IMR-90 (cell line): ENCODE results near the gene SKAP1. TPM values are rescaled to one million over a fixed set of nuclear protein-coding genes. Genes with fewer than 3 reads are reported as not detected.

Experiments
- ATAC-seq: fragments of 200-7000 bp; cut with Tn5 transposase; 2 replicates; pipeline ENCODE4 v1.9.1; 2020; ENCODE audit warnings: low read depth, mild to moderate bottlenecking, moderate library complexity
- BruUV-seq: library from RNA; stranded (reverse); fragments of 400-500 nt; replicated peaks from 2 replicates; lab custom pipeline; 2021; lab: Mats Ljungman, UMichigan
- CTCF ChIA-PET: fragments of 300-600 bp; formaldehyde crosslinking; extraction: SDS; loops from one replicate; lab custom pipeline; 2021; ENCODE audit warnings: antibody characterized with exemption; lab: Yijun Ruan, JAX
- POLR2A ChIA-PET: fragments of 300-600 bp; sonication (Branson Sonifier 250); formaldehyde crosslinking; loops from one replicate; lab custom pipeline; 2022; ENCODE audit warnings: antibody characterized with exemption; ENCODE audit not compliant: unreplicated experiment; lab: Charles Lee
- DNase-seq: peaks from one replicate; pipeline ENCODE4 v3.0.0; 2013
- H2AFZ ChIP-seq: replicated peaks from 2 replicates; pipeline ENCODE3; 2013; ENCODE audit warnings: low read length, mild to moderate bottlenecking; ENCODE audit not compliant: poor library complexity
- H2AK5ac ChIP-seq: 2 replicates; pipeline ENCODE4 v1.6.1; 2013; ENCODE audit warnings: low read depth, low read length, inconsistent platforms
- H2AK9ac ChIP-seq: replicated peaks from 2 replicates; pipeline ENCODE3; 2013; ENCODE audit warnings: mild to moderate bottlenecking, low read depth, low read length, moderate library complexity; ENCODE audit not compliant: poor library complexity
- H2BK120ac ChIP-seq: 2 replicates; pipeline ENCODE4 v1.6.1; 2013; ENCODE audit warnings: low read depth, low read length, inconsistent platforms
- H2BK15ac ChIP-seq: 3 replicates; pipeline ENCODE4 v1.6.1; 2013; ENCODE audit warnings: low read depth, low read length, inconsistent platforms
- H2BK20ac ChIP-seq: 2 replicates; pipeline ENCODE4 v1.6.1; 2013; ENCODE audit warnings: low read depth, mild to moderate bottlenecking, inconsistent platforms, low read length, moderate library complexity
- H2BK5ac ChIP-seq: 2 replicates; pipeline ENCODE4 v1.6.1; 2013; ENCODE audit warnings: mild to moderate bottlenecking, low read depth, low read length, inconsistent platforms; ENCODE audit not compliant: poor library complexity, severe bottlenecking
- H3K14ac ChIP-seq: replicated peaks from 2 replicates; pipeline ENCODE4 v1.6.1; 2013; ENCODE audit warnings: low read depth, low read length, inconsistent platforms
- H3K18ac ChIP-seq: 2 replicates; pipeline ENCODE4 v1.6.1; 2013; ENCODE audit warnings: low read depth, low read length, control low read depth
- H3K23ac ChIP-seq: 2 replicates; pipeline ENCODE4 v1.6.1; 2013; ENCODE audit warnings: low read depth, low read length, inconsistent platforms
- H3K27ac ChIP-seq: 2 replicates; pipeline ENCODE4 v1.5.1; 2013; ENCODE audit warnings: mild to moderate bottlenecking, control low read depth, low read length; ENCODE audit not compliant: insufficient read depth
- H3K27me3 ChIP-seq: 2 replicates; pipeline ENCODE4 v1.6.1; 2013; ENCODE audit warnings: low read length; ENCODE audit not compliant: control insufficient read depth, insufficient read depth
- H3K36me3 ChIP-seq: 2 replicates; pipeline ENCODE4 v1.6.1; 2013; ENCODE audit warnings: low read length, mixed read lengths; ENCODE audit not compliant: control insufficient read depth, insufficient read depth
- H3K4ac ChIP-seq: 2 replicates; pipeline ENCODE4 v1.6.1; 2013; ENCODE audit warnings: low read depth, low read length, inconsistent platforms
- H3K4me1 ChIP-seq: 2 replicates; pipeline ENCODE4 v1.6.1; 2013; ENCODE audit warnings: low read length, mixed read lengths; ENCODE audit not compliant: control insufficient read depth, insufficient read depth
- H3K4me2 ChIP-seq: 2 replicates; pipeline ENCODE4 v1.6.1; 2013; ENCODE audit warnings: low read depth, mild to moderate bottlenecking, control low read depth, low read length, moderate library complexity
- H3K4me3 ChIP-seq: 2 replicates; pipeline ENCODE4 v1.5.1; 2013; ENCODE audit warnings: low read depth, mild to moderate bottlenecking, control low read depth, low read length, moderate library complexity; ENCODE audit not compliant: insufficient read depth
- H3K56ac ChIP-seq: 2 replicates; pipeline ENCODE4 v1.6.1; 2013; ENCODE audit warnings: low read length, inconsistent platforms; ENCODE audit not compliant: insufficient read depth; ENCODE audit errors: extremely low read depth
- H3K79me1 ChIP-seq, 2 experiments: 2 replicates each; pipeline ENCODE4 v1.6.1; 2013; ENCODE audit warnings: low read length in 2 of 2, inconsistent platforms in 1 of 2, low read depth in 1 of 2
- H3K9ac ChIP-seq: 2 replicates; pipeline ENCODE4 v1.6.1; 2013; ENCODE audit warnings: low read depth, low read length, control low read depth
- H3K9me1 ChIP-seq: 2 replicates; pipeline ENCODE4 v1.6.1; 2013; ENCODE audit warnings: low read length, inconsistent platforms; ENCODE audit not compliant: insufficient read depth
- H3K9me3 ChIP-seq: 2 replicates; pipeline ENCODE4 v1.6.1; 2013; ENCODE audit warnings: low read length; ENCODE audit not compliant: control insufficient read depth, insufficient read depth
- H4K20me1 ChIP-seq: 2 replicates; pipeline ENCODE4 v1.6.1; 2013; ENCODE audit warnings: low read length, inconsistent platforms; ENCODE audit not compliant: insufficient read depth
- H4K5ac ChIP-seq: 2 replicates; pipeline ENCODE4 v1.6.1; 2013; ENCODE audit warnings: mild to moderate bottlenecking, low read depth, low read length, control low read depth
- H4K8ac ChIP-seq, 2 experiments: 2 replicates each; pipeline ENCODE4 v1.6.1; 2013; ENCODE audit warnings: low read depth in 2 of 2, low read length in 2 of 2, control low read depth in 1 of 2, inconsistent platforms in 1 of 2
- H4K91ac ChIP-seq: 2 replicates; pipeline ENCODE4 v1.6.1; 2013; ENCODE audit warnings: low read depth, low read length, inconsistent platforms; ENCODE audit not compliant: insufficient read depth
- CEBPB ChIP-seq: IDR thresholded peaks from 2 replicates; pipeline ENCODE4 v1.6.1; 2012; ENCODE audit warnings: low read depth, low read length, improper control_type of control experiment
- USF2 ChIP-seq: fragments of 150-350 bp; IDR thresholded peaks from 2 replicates; pipeline ENCODE4 v1.6.1; 2017; ENCODE audit warnings: mild to moderate bottlenecking, antibody characterized with exemption, low read length, low read depth
- WGBS, 2 experiments: methylation state at CpG; one replicate each; pipeline versions ENCODE4 v1.1.5 to v1.1.7; 2013; ENCODE audit warnings: missing lambda C conversion rate in 2 of 2; ENCODE audit not compliant: insufficient read length in 1 of 2; ENCODE audit errors: extremely low coverage in 2 of 2; 5-methylcytosine and 5-hydroxymethylcytosine counted together
- dilution Hi-C: fragments of 300-500 bp; cut with HindIII; formaldehyde crosslinking; loops from one replicate; pipeline ENCODE4 v1.14.3; 2018; ENCODE audit warnings: low sequenced_read_pairs; ENCODE audit not compliant: unreplicated experiment
- in situ Hi-C: fragments of 300-500 bp; cut with MboI; formaldehyde crosslinking; loops from 3 replicates; pipeline ENCODE4 v1.14.3; 2019; ENCODE audit warnings: low sequenced_read_pairs, inconsistent platforms, mixed read lengths
- intact Hi-C: fragments of 100-400 bp; cut with micrococcal nuclease; formaldehyde crosslinking; loops from 2 replicates; pipeline ENCODE4 v1.10.0; 2022
- polyA plus RNA-seq, 3 experiments: library from polyadenylated mRNA; depleted of rRNA; stranded (reverse); fragments of >200 nt; gene quantifications; 2 replicates each; pipeline ENCODE4 v1.2.3, GENCODE V29; 2012; ENCODE audit warnings: low replicate concordance in 1 of 3
- total RNA-seq: library from RNA; depleted of rRNA; stranded (reverse); fragments of >200 nt; gene quantifications from 2 replicates; pipeline ENCODE4 v1.2.3, GENCODE V29; 2012

SKAP1 gene
- total and polyA plus RNA-seq, 2 of the 4 experiments (the other 2 are of a cell fraction) = not detected

- no peak overlapping the region for H3K14ac ChIP-seq
- H3K27ac ChIP-seq = no peak overlapping the region
- no peak overlapping the region for H3K23ac ChIP-seq
- peaks cover 53% of the 10 kb centered on the region for H3K27me3 ChIP-seq
- H3K79me1 ChIP-seq = no peaks in the 10 kb centered on the region
- H2BK15ac ChIP-seq = no peak overlapping the region
- H3K4me2 ChIP-seq = no peak overlapping the region
- H4K5ac ChIP-seq = no peak overlapping the region
- TF ChIP-seq CEBPB (0 out of 2 replicates have a peak, but pooled peaks have one; percentile 9), USF2 (no peak)
- H3K4ac ChIP-seq = no peak overlapping the region
- ATAC-seq (no peak), DNase-seq (no peak)
- ChIA-PET POLR2A (no interaction called here), CTCF (no interaction called here)
- H4K20me1 ChIP-seq = no peaks in the 10 kb centered on the region
- no peaks in the 10 kb centered on the region for H3K36me3 ChIP-seq
- dilution Hi-C loops = no loop called here
- H3K4me3 ChIP-seq = no peak overlapping the region
- H2AK5ac ChIP-seq = no peak overlapping the region
- H4K8ac ChIP-seq = no peak overlapping the region
- in situ Hi-C loops = no loop called here
- H3K9me1 ChIP-seq = no peaks in the 10 kb centered on the region
- no peak overlapping the region for H2AK9ac ChIP-seq
- no peak overlapping the region for H3K18ac ChIP-seq
- WGBS, 2 experiments = 21% methylated on average over 14 of the region's 16 CpGs; no CpG with 5 or more reads in 1 of the 2 experiments
- no peaks in the 10 kb centered on the region for H3K4me1 ChIP-seq
- no peak overlapping the region for H2BK5ac ChIP-seq
- H2BK20ac ChIP-seq = no peak overlapping the region
- no peak overlapping the region for H3K9ac ChIP-seq
- H3K56ac ChIP-seq = no peak overlapping the region
- intact Hi-C loops = no loop called here
- no TSS peak for BruUV-seq
- no peaks in the 10 kb centered on the region for H3K9me3 ChIP-seq
- no peak overlapping the region for H2AFZ ChIP-seq
- H2BK120ac ChIP-seq = no peak overlapping the region
- no peak overlapping the region for H4K91ac ChIP-seq
Observed at GRCh38 chr17:48310748-48311213, 119.2 kb downstream of the SKAP1 start.
